Right renal cortex interstitium (tissue), 3 donors: ENCODE measurements around the gene SINHCAF. TPM values are rescaled to one million over a fixed set of nuclear protein-coding genes. Genes with fewer than 3 reads are reported as not detected.

ENCODE experiments used
- DNase-seq, 3 donors: peaks; one replicate each; pipeline ENCODE4 v3.0.0-alpha.2; 2013; ENCODE audit warnings: low read depth in 3 of 3, low spot score in 2 of 3
- polyA plus RNA-seq, 3 donors: library from polyadenylated mRNA; unstranded; fragments of 120-200 nt; gene quantifications; one replicate each; pipeline ENCODE4 v1.2.1, GENCODE V29; 2013; ENCODE audit not compliant: insufficient read length in 3 of 3

SINHCAF gene
- polyA plus RNA-seq, 3 donors: 255 to 297 (median 295) TPM

GRCh38 chr12:31235868-31236395 lies 90.0 kb downstream of the SINHCAF start:
- no peak for DNase-seq

GRCh38 chr12:31234955-31235867 lies 90.7 kb downstream of the SINHCAF start:
- DNase-seq: peak in 2 of 3 donors; percentile 18 to 52

GRCh38 chr12:31234053-31234840 lies 91.7 kb downstream of the SINHCAF start:
- DNase-seq: no peak

- no peak for DNase-seq
Observed at GRCh38 chr12:31233061-31233730, 92.8 kb downstream of the SINHCAF start.

- DNase-seq: no peak
Observed at GRCh38 chr12:31232361-31232965, 93.5 kb downstream of the SINHCAF start.

- no peak for DNase-seq
Observed at GRCh38 chr12:31231611-31232360, 94.2 kb downstream of the SINHCAF start.
